Spleen (tissue), 7 donors: ENCODE results near the gene AMN1.

Experiments
- CTCF ChIP-seq, 11 experiments: fragments of 200-600 bp in 7 of 11; fragments of 450-650 bp in 4 of 11; sonication (generic) in 4 of 11; IDR thresholded peaks in 8 of 11; conservative IDR thresholded peaks in 3 of 11; 1 replicate in 7 of 11; 2 replicates in 4 of 11; pipeline versions ENCODE4 v1.4.0 to v1.8.0; 2016 to 2021; ENCODE audit warnings: antibody characterized with exemption in 11 of 11, inconsistent platforms in 4 of 11, mild to moderate bottlenecking in 1 of 11
- POLR2A ChIP-seq, 3 donors: fragments of 450-650 bp; IDR thresholded peaks; one replicate each; pipeline ENCODE4 v1.5.1; 2017; ENCODE audit warnings: antibody characterized with exemption in 3 of 3, mild to moderate bottlenecking in 1 of 3
- POLR2AphosphoS5 ChIP-seq, 3 donors: sonication (generic); formaldehyde crosslinking; IDR thresholded peaks; one replicate each; pipeline ENCODE4 v1.5.1; 2017; ENCODE audit warnings: antibody characterized with exemption in 3 of 3
- donor health status: DM: no; HTN: no; CAD: no; lungs with moderate emphysema.
- donor health status: DM: no; HTN: no; CAD: no.
- donor health status: DM: no; HTN: no; CAD: no.

GRCh38 chr12:31765931-31766330 lies 37.1 kb upstream of the AMN1 start:
- no peak for TF ChIP-seq POLR2A (IDR thresholded peaks at IDR 0.05)
- TF ChIP-seq CTCF (IDR thresholded peaks at IDR 0.05 in 8 of 11, conservative IDR thresholded peaks at IDR 0.05 in 3 of 11), result no peak
- TF ChIP-seq POLR2AphosphoS5 (IDR thresholded peaks at IDR 0.05), result no peak
